Testis (tissue), 2 donors: ENCODE data around the gene TRAPPC10.

ENCODE experiments used
- CTCF ChIP-seq, 3 experiments: fragments of 450-650 bp in 2 of 3; fragments of 200-600 bp in 1 of 3; sonication (generic) in 1 of 3; IDR thresholded peaks; one replicate each; pipeline ENCODE4 v1.5.1; 2016 to 2019; ENCODE audit warnings: antibody characterized with exemption in 3 of 3, mild to moderate bottlenecking in 2 of 3, moderate library complexity in 1 of 3
- POLR2A ChIP-seq: fragments of 450-650 bp; IDR thresholded peaks from one replicate; pipeline ENCODE4 v1.6.1; 2017; ENCODE audit warnings: antibody characterized with exemption, mild to moderate bottlenecking, moderate library complexity

GRCh38 chr21:44057055-44057454, 44.9 kb downstream of the TRAPPC10 start:
- TF ChIP-seq CTCF (IDR thresholded peaks at IDR 0.05): no peak
- TF ChIP-seq POLR2A: no peak
